Body of pancreas (tissue), 4 donors: ENCODE data around the gene YWHAQ. TPM values are rescaled to one million over a fixed set of nuclear protein-coding genes. Genes with fewer than 3 reads are reported as not detected.

Experiments used
- ATAC-seq: fragments of 150-250 bp; one replicate; pipeline ENCODE4 v1.9.1; 2016
- DNase-seq, 4 donors: peaks; one replicate each; pipeline ENCODE4 v3.0.0-alpha.2; 2019
- H3K27ac ChIP-seq, 4 donors: fragments of 200-600 bp; sonication (generic); 1 replicate in 3 of 4; 2 replicates in 1 of 4; pipeline versions ENCODE4 v1.5.1 to v1.6.1; 2016 to 2019; ENCODE audit warnings: mild to moderate bottlenecking in 1 of 4, mixed read lengths in 1 of 4, moderate library complexity in 1 of 4
- H3K27me3 ChIP-seq, 2 donors: fragments of 200-600 bp; sonication (generic); one replicate each; pipeline ENCODE4 v1.6.0; 2016; ENCODE audit warnings: mild to moderate bottlenecking in 1 of 2
- H3K36me3 ChIP-seq, 2 donors: fragments of 200-600 bp; sonication (generic); replicated peaks in 1 of 2; 2 replicates each; pipeline ENCODE4 v1.5.1; 2016; ENCODE audit warnings: low read depth in 2 of 2; ENCODE audit not compliant: insufficient read depth in 1 of 2
- H3K4me1 ChIP-seq: fragments of 200-600 bp; sonication (generic); one replicate; pipeline ENCODE4 v1.6.0; 2016
- H3K4me3 ChIP-seq, 2 donors: fragments of 200-600 bp; sonication (generic); 1 replicate in 1 of 2; 2 replicates in 1 of 2; pipeline ENCODE4 v1.5.1; 2016 to 2019
- H3K9me3 ChIP-seq, 3 donors: fragments of 200-600 bp; sonication (generic); 1 replicate in 2 of 3; 2 replicates in 1 of 3; pipeline ENCODE4 v1.5.1; 2016
- CTCF ChIP-seq, 7 experiments: fragments of 450-650 bp in 4 of 7; fragments of 200-600 bp in 3 of 7; sonication (generic) in 3 of 7; IDR thresholded peaks; one replicate each; pipeline ENCODE4 v1.5.1; 2016 to 2019; ENCODE audit warnings: antibody characterized with exemption in 7 of 7
- POLR2A ChIP-seq, 3 donors: fragments of 450-650 bp; IDR thresholded peaks; one replicate each; pipeline ENCODE4 v1.6.1; 2016; ENCODE audit warnings: antibody characterized with exemption in 3 of 3, mild to moderate bottlenecking in 2 of 3
- WGBS, 2 donors: methylation state at CpG; one replicate each; pipeline ENCODE4 v1.1.5; 2017; 5-methylcytosine and 5-hydroxymethylcytosine counted together
- intact Hi-C: fragments of 100-400 bp; cut with DNase I; formaldehyde crosslinking; loops from one replicate; pipeline ENCODE4 v1.15.1; 2023
- total RNA-seq, 2 donors: library from RNA; depleted of rRNA; stranded (reverse); fragments of >200 nt; gene quantifications; one replicate each; pipeline ENCODE4 v1.1.0, GENCODE V29; 2016

Gene YWHAQ
- total RNA-seq, 2 donors from 2014 or later = 69.2 to 132 TPM

- Histone ChIP-seq H3K27me3 (no peaks in the 10 kb centered on the region), H3K36me3 (no peaks in the 10 kb centered on the region), H3K4me1 (peaks cover 17% of the 10 kb centered on the region), H3K4me3 (no peak overlapping the region), H3K9me3 (no peaks in the 10 kb centered on the region), H3K27ac (no peak overlapping the region)
- 20 to 42% methylated on average over 3 to 10 of the region's 10 CpGs for WGBS, 2 donors
- ATAC-seq (no peak), DNase-seq (peak in 3 of 4 donors; percentile 30 to 49 (median 37))
- intact Hi-C loops = no loop called here
- TF ChIP-seq POLR2A (IDR thresholded peaks at IDR 0.05) (no peak), CTCF (IDR thresholded peaks at IDR 0.05) (no peak)
Observed at GRCh38 chr2:9648821-9649220, 18.0 kb upstream of the YWHAQ start.

- DNase-seq (no peak), ATAC-seq (no peak)
- TF ChIP-seq CTCF (IDR thresholded peaks at IDR 0.05) (no peak), POLR2A (IDR thresholded peaks at IDR 0.05) (no peak)
- intact Hi-C loops = no loop called here
- no peaks in the 10 kb centered on the region for H3K36me3 ChIP-seq
- no peaks in the 10 kb centered on the region for H3K9me3 ChIP-seq
- H3K4me1 ChIP-seq = peaks cover 17% of the 10 kb centered on the region
- no peak overlapping the region for H3K27ac ChIP-seq
- H3K4me3 ChIP-seq = no peak overlapping the region
- WGBS, 2 donors = 49 to 61% methylated on average over 6 of the region's 6 CpGs
- no peaks in the 10 kb centered on the region for H3K27me3 ChIP-seq
Observed at GRCh38 chr2:9647884-9648283, 17.1 kb upstream of the YWHAQ start.

- Histone ChIP-seq H3K4me3 (no peak overlapping the region), H3K4me1 (peaks cover 17% of the 10 kb centered on the region), H3K36me3 (no peaks in the 10 kb centered on the region), H3K27ac (no peak overlapping the region), H3K27me3 (no peaks in the 10 kb centered on the region), H3K9me3 (no peaks in the 10 kb centered on the region)
- TF ChIP-seq POLR2A (IDR thresholded peaks at IDR 0.05) (no peak), CTCF (IDR thresholded peaks at IDR 0.05) (no peak)
- DNase-seq = no peak
- ATAC-seq = no peak
- WGBS, 2 donors = 87 to 88% methylated on average over 17 of the region's 17 CpGs
- intact Hi-C loops = no loop called here
Observed at GRCh38 chr2:9646196-9647030, 15.6 kb upstream of the YWHAQ start.

- peak; percentile 69 for ATAC-seq
- H3K27ac ChIP-seq = peak overlapping the region in 1 of 4 donors; percentile 54
- no peaks in the 10 kb centered on the region for H3K9me3 ChIP-seq
- TF ChIP-seq CTCF (IDR thresholded peaks at IDR 0.05) = no peak
- TF ChIP-seq POLR2A (IDR thresholded peaks at IDR 0.05) = no peak
- H3K27me3 ChIP-seq = no peaks in the 10 kb centered on the region
- WGBS, 2 donors = 60 to 61% methylated on average over 9 of the region's 9 CpGs
- peaks cover 17% of the 10 kb centered on the region for H3K4me1 ChIP-seq
- no peak overlapping the region for H3K4me3 ChIP-seq
- intact Hi-C loops = no loop called here
- H3K36me3 ChIP-seq = no peaks in the 10 kb centered on the region
- DNase-seq = peak in 3 of 4 donors; percentile 30 to 53 (median 34)
Observed at GRCh38 chr2:9644603-9645002, 13.8 kb upstream of the YWHAQ start.

GRCh38 chr2:9644021-9644420 is 13.2 kb upstream of the YWHAQ start:
- H3K9me3 ChIP-seq = no peaks in the 10 kb centered on the region
- no peak overlapping the region for H3K4me3 ChIP-seq
- DNase-seq = no peak
- H3K4me1 ChIP-seq = peaks cover 15% of the 10 kb centered on the region
- no peaks in the 10 kb centered on the region for H3K27me3 ChIP-seq
- H3K36me3 ChIP-seq = no peaks in the 10 kb centered on the region
- TF ChIP-seq CTCF (IDR thresholded peaks at IDR 0.05) (no peak), POLR2A (IDR thresholded peaks at IDR 0.05) (no peak)
- 52 to 62% methylated on average over 7 of the region's 7 CpGs for WGBS, 2 donors
- H3K27ac ChIP-seq = no peak overlapping the region
- intact Hi-C loops = no loop called here
- no peak for ATAC-seq
